Lower leg skin (tissue), 3 donors: Measurements from ENCODE around the gene SPESP1.

Experiments used
- CTCF ChIP-seq, 3 donors: fragments of 450-650 bp; IDR thresholded peaks; one replicate each; pipeline ENCODE4 v1.5.1; 2016; ENCODE audit warnings: antibody characterized with exemption in 3 of 3, mild to moderate bottlenecking in 3 of 3, moderate library complexity in 2 of 3
- POLR2A ChIP-seq, 2 donors: fragments of 450-650 bp; IDR thresholded peaks; one replicate each; pipeline ENCODE4 v1.6.1; 2016 to 2017; ENCODE audit warnings: antibody characterized with exemption in 2 of 2, mild to moderate bottlenecking in 1 of 2, moderate library complexity in 1 of 2

GRCh38 chr15:68969298-68969697, 39.0 kb downstream of the SPESP1 start:
- no peak for TF ChIP-seq POLR2A (IDR thresholded peaks at IDR 0.05)
- TF ChIP-seq CTCF (IDR thresholded peaks at IDR 0.05): no peak
